Activated CD4-positive, alpha-beta memory T cell treated with anti-CD3 and anti-CD28 coated beads, Interleukin-2, amount 10 ng/mL, durations not matched to agents 7 days and 5 days (primary cell): ENCODE data around the gene TIMM13. TPM values are rescaled to one million over a fixed set of nuclear protein-coding genes. Genes with fewer than 3 reads are reported as not detected.
"Not testable (repeated sequence)": the region's sequence is repeated elsewhere in the genome, so short reads cannot be mapped to it uniquely, and the experiment has no call there.

Experiments used
- CTCF ChIA-PET: fragments of 350-600 bp; sonication (Branson Sonifier 250); formaldehyde crosslinking; loops from one replicate; lab custom pipeline; 2021; ENCODE audit warnings: antibody characterized with exemption, inconsistent platforms; lab: Charles Lee
- POLR2A ChIA-PET: fragments of 350-600 bp; sonication (Branson Sonifier 250); formaldehyde crosslinking; loops from one replicate; lab custom pipeline; 2021; ENCODE audit warnings: antibody characterized with exemption; lab: Charles Lee
- DNase-seq: peaks from one replicate; pipeline ENCODE4 v3.0.0-alpha.2; 2020
- H3K27ac Mint-ChIP-seq: one replicate; pipeline ENCODE4 v1.8.0; 2021; ENCODE audit warnings: mild to moderate bottlenecking, mixed read lengths
- H3K27me3 Mint-ChIP-seq: one replicate; pipeline ENCODE4 v1.8.0; 2021; ENCODE audit warnings: mixed read lengths
- H3K36me3 Mint-ChIP-seq: one replicate; pipeline ENCODE4 v1.8.0; 2021; ENCODE audit warnings: low read depth, mixed read lengths
- H3K4me1 Mint-ChIP-seq: one replicate; pipeline ENCODE4 v1.8.0; 2021; ENCODE audit warnings: mixed read lengths
- H3K4me3 Mint-ChIP-seq: one replicate; pipeline ENCODE4 v1.8.0; 2021; ENCODE audit warnings: mild to moderate bottlenecking, mixed read lengths
- H3K9me3 Mint-ChIP-seq: one replicate; pipeline ENCODE4 v1.8.0; 2021; ENCODE audit warnings: mixed read lengths
- total RNA-seq, 2 experiments: library from RNA; stranded (reverse); gene quantifications; one replicate each; pipeline ENCODE4 v1.2.3, GENCODE V29; 2021

TIMM13 gene
- total RNA-seq, 2 experiments from 2014 or later = 44.5 to 47.4 TPM

- POLR2A ChIA-PET = interaction anchor here (6.7 kb wide), 1 partner anchor 13 kb away, joined by 57 read pairs; the partner anchor contains the start of gene GADD45B
- not testable (repeated sequence) for H3K9me3 Mint-ChIP-seq, H3K36me3 Mint-ChIP-seq, DNase-seq, H3K27me3 Mint-ChIP-seq, H3K27ac Mint-ChIP-seq
- CTCF ChIA-PET = interaction anchor here (0.9 to 3.8 kb wide), 3 partner anchors 147 to 173 kb away, joined by 3 to 16 read pairs (median 3); no protein-coding TSS in a partner anchor
- peak overlapping the region; percentile 39 for H3K4me3 Mint-ChIP-seq
- H3K4me1 Mint-ChIP-seq = peaks cover 19% of the 10 kb centered on the region
Observed at GRCh38 chr19:2463694-2464093, 36.3 kb upstream of the TIMM13 start.

GRCh38 chr19:2462635-2463421 is 35.4 kb upstream of the TIMM13 start:
- Mint-ChIP-seq H3K4me3 (peak overlapping the region; percentile 95), H3K27me3 (no peaks in the 10 kb centered on the region), H3K27ac (no peak overlapping the region), H3K36me3 (peaks cover 3% of the 10 kb centered on the region), H3K4me1 (peaks cover 17% of the 10 kb centered on the region), H3K9me3 (no peaks in the 10 kb centered on the region)
- CTCF ChIA-PET = interaction anchor here (0.9 to 3.8 kb wide), 7 partner anchors 81 to 174 kb away, joined by 3 to 16 read pairs (median 3); no protein-coding TSS in a partner anchor
- no peak for DNase-seq
- POLR2A ChIA-PET = interaction anchor here (0.8 to 6.7 kb wide), 9 partner anchors 8 to 158 kb away, joined by 3 to 57 read pairs (median 4); partner anchors contain the start of gene GADD45B

GRCh38 chr19:2461751-2462634 is 34.6 kb upstream of the TIMM13 start:
- DNase-seq = peak; percentile 81
- Mint-ChIP-seq H3K27ac (peak overlapping the region; percentile 86), H3K27me3 (no peaks in the 10 kb centered on the region), H3K4me3 (peak overlapping the region; percentile 95), H3K4me1 (peaks cover 23% of the 10 kb centered on the region), H3K36me3 (peaks cover 8% of the 10 kb centered on the region), H3K9me3 (no peaks in the 10 kb centered on the region)
- ChIA-PET POLR2A (interaction anchor here (0.7 to 6.7 kb wide), 9 partner anchors 9 to 159 kb away, joined by 3 to 57 read pairs (median 5); partner anchors contain the start of gene GADD45B), CTCF (interaction anchor here (0.9 to 3.8 kb wide), 6 partner anchors 81 to 175 kb away, joined by 3 to 16 read pairs (median 4); no protein-coding TSS in a partner anchor)

- DNase-seq = no peak
- Mint-ChIP-seq H3K36me3 (peaks cover 9% of the 10 kb centered on the region), H3K4me3 (peak overlapping the region; percentile 14), H3K27ac (no peak overlapping the region), H3K4me1 (peaks cover 27% of the 10 kb centered on the region), H3K9me3 (no peaks in the 10 kb centered on the region), H3K27me3 (no peaks in the 10 kb centered on the region)
- ChIA-PET CTCF (interaction anchor here (0.6 to 3.8 kb wide), 4 partner anchors 151 to 672 kb away, joined by 3 to 16 read pairs (median 5); no protein-coding TSS in a partner anchor), POLR2A (interaction anchor here (1.5 to 6.7 kb wide), 2 partner anchors 17 to 43 kb away, joined by 3 to 57 read pairs; partner anchors contain the start of gene GADD45B)
Observed at GRCh38 chr19:2460245-2460644, 32.9 kb upstream of the TIMM13 start.

GRCh38 chr19:2458776-2459175 is 31.4 kb upstream of the TIMM13 start:
- H3K4me3 Mint-ChIP-seq, DNase-seq, H3K27ac Mint-ChIP-seq, H3K27me3 Mint-ChIP-seq, H3K9me3 Mint-ChIP-seq, CTCF ChIA-PET: not testable (repeated sequence)
- H3K36me3 Mint-ChIP-seq = peaks cover 12% of the 10 kb centered on the region
- peaks cover 38% of the 10 kb centered on the region for H3K4me1 Mint-ChIP-seq
- POLR2A ChIA-PET = interaction anchor here (1.6 kb wide), 1 partner anchor 17 kb away, joined by 5 read pairs; the partner anchor contains the start of gene GADD45B

- H3K4me1 Mint-ChIP-seq = peaks cover 40% of the 10 kb centered on the region
- no peak overlapping the region for H3K27ac Mint-ChIP-seq
- ChIA-PET CTCF (interaction anchor here (1.6 to 2.4 kb wide), 3 partner anchors 18 to 155 kb away, joined by 3 to 24 read pairs (median 7); partner anchors contain the start of gene GADD45B), POLR2A (interaction anchor here (1.6 to 4.8 kb wide), 3 partner anchors 18 to 30 kb away, joined by 5 to 53 read pairs (median 24); partner anchors contain the start of genes GADD45B and TIMM13)
- peaks cover 12% of the 10 kb centered on the region for H3K36me3 Mint-ChIP-seq
- DNase-seq = no peak
- no peaks in the 10 kb centered on the region for H3K9me3 Mint-ChIP-seq
- no peak overlapping the region for H3K4me3 Mint-ChIP-seq
- H3K27me3 Mint-ChIP-seq = no peaks in the 10 kb centered on the region
Observed at GRCh38 chr19:2458054-2458453, 30.7 kb upstream of the TIMM13 start.

GRCh38 chr19:2457394-2458037 is 30.1 kb upstream of the TIMM13 start:
- no peaks in the 10 kb centered on the region for H3K9me3 Mint-ChIP-seq
- peak overlapping the region; percentile 77 for H3K4me3 Mint-ChIP-seq
- no peak for DNase-seq
- peaks cover 12% of the 10 kb centered on the region for H3K36me3 Mint-ChIP-seq
- no peaks in the 10 kb centered on the region for H3K27me3 Mint-ChIP-seq
- H3K27ac Mint-ChIP-seq = peak overlapping the region; percentile 82
- peaks cover 40% of the 10 kb centered on the region for H3K4me1 Mint-ChIP-seq
- POLR2A ChIA-PET = interaction anchor here (0.9 to 4.8 kb wide), 13 partner anchors 20 to 326 kb away, joined by 3 to 53 read pairs (median 4); partner anchors contain the start of genes AP3D1, GADD45B, SGTA and TIMM13
- CTCF ChIA-PET = interaction anchor here (0.9 to 2.4 kb wide), 8 partner anchors 16 to 302 kb away, joined by 3 to 24 read pairs (median 6); partner anchors contain the start of gene GADD45B

GRCh38 chr19:2455851-2456570 is 28.6 kb upstream of the TIMM13 start:
- H3K36me3 Mint-ChIP-seq = peaks cover 22% of the 10 kb centered on the region
- H3K27ac Mint-ChIP-seq = peak overlapping the region; percentile 81
- ChIA-PET CTCF (interaction anchor here (0.7 to 2.4 kb wide), 7 partner anchors 20 to 327 kb away, joined by 3 to 24 read pairs (median 6); partner anchors contain the start of genes GADD45B and SGTA), POLR2A (interaction anchor here (0.6 to 4.8 kb wide), 14 partner anchors 21 to 327 kb away, joined by 3 to 53 read pairs (median 4); partner anchors contain the start of genes AP3D1, GADD45B, SGTA and TIMM13)
- no peaks in the 10 kb centered on the region for H3K27me3 Mint-ChIP-seq
- DNase-seq = peak; percentile 58
- H3K4me3 Mint-ChIP-seq = peak overlapping the region; percentile 80
- peaks cover 29% of the 10 kb centered on the region for H3K4me1 Mint-ChIP-seq
- no peaks in the 10 kb centered on the region for H3K9me3 Mint-ChIP-seq

GRCh38 chr19:2454962-2455850 is 27.8 kb upstream of the TIMM13 start:
- ChIA-PET POLR2A (interaction anchor here (0.6 to 4.8 kb wide), 6 partner anchors 22 to 304 kb away, joined by 3 to 53 read pairs (median 10); partner anchors contain the start of genes AP3D1, GADD45B and TIMM13), CTCF (interaction anchor here (1.0 to 2.4 kb wide), 3 partner anchors 158 to 328 kb away, joined by 3 to 24 read pairs (median 3); partner anchors contain the start of gene SGTA)
- no peaks in the 10 kb centered on the region for H3K9me3 Mint-ChIP-seq
- H3K27me3 Mint-ChIP-seq = no peaks in the 10 kb centered on the region
- H3K4me1 Mint-ChIP-seq = peaks cover 27% of the 10 kb centered on the region
- no peak for DNase-seq
- peak overlapping the region; percentile 81 for H3K27ac Mint-ChIP-seq
- peak overlapping the region; percentile 80 for H3K4me3 Mint-ChIP-seq
- peaks cover 23% of the 10 kb centered on the region for H3K36me3 Mint-ChIP-seq
